ENCODE measurements around the gene LYRM4.

DNA sequence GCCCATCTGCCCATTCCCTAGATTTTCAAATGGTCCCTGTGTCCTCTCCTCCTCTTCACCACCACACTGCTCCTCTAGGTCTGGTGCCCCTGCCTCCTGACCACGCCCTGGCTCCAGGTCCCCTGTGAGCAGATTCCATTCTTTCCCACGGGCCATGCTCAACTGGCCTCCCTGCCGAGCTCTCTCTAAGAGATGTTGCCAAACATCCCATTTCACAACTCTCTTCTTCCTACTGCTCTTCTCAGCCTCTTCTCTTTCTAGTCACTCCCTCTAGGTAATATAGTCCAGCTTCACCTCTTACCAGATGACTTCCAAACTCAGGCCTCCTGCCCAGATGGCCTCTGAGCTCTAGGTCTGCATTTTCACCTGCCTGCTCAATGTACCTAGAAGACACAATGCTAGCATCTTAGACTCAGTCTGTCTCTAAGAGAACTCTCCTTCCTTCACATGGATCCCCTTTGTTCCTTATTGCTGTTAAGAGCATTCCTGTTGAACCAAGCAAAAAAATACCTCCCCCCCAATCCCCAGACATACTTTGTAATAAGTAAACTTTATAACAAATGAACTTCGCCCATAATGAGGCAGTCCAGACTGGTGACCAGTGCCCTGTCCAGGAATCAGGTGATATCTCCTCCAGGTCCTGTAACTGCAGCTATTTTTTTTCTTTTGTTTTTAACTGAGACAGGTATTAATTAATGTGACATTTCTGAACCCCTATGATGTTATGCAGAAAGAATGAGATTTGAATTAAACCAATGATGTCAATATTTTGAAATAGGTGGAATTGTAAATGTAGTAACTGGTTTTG lies 79.0 kb downstream of the LYRM4 start:
- TF ChIP-seq, protein P1, sequence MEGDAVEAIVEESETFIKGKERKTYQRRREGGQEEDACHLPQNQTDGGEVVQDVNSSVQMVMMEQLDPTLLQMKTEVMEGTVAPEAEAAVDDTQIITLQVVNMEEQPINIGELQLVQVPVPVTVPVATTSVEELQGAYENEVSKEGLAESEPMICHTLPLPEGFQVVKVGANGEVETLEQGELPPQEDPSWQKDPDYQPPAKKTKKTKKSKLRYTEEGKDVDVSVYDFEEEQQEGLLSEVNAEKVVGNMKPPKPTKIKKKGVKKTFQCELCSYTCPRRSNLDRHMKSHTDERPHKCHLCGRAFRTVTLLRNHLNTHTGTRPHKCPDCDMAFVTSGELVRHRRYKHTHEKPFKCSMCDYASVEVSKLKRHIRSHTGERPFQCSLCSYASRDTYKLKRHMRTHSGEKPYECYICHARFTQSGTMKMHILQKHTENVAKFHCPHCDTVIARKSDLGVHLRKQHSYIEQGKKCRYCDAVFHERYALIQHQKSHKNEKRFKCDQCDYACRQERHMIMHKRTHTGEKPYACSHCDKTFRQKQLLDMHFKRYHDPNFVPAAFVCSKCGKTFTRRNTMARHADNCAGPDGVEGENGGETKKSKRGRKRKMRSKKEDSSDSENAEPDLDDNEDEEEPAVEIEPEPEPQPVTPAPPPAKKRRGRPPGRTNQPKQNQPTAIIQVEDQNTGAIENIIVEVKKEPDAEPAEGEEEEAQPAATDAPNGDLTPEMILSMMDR (IDR thresholded peaks at IDR 0.05; ENCODE audit: insufficient read depth, low read length) = no peak
- no peak for TF ChIP-seq POLR2AphosphoS5 (IDR thresholded peaks at IDR 0.05; ENCODE audit: low read depth)
- no peak for TF ChIP-seq GABPA (IDR thresholded peaks at IDR 0.05; ENCODE audit: low read depth)
- TF ChIP-seq, protein P2, sequence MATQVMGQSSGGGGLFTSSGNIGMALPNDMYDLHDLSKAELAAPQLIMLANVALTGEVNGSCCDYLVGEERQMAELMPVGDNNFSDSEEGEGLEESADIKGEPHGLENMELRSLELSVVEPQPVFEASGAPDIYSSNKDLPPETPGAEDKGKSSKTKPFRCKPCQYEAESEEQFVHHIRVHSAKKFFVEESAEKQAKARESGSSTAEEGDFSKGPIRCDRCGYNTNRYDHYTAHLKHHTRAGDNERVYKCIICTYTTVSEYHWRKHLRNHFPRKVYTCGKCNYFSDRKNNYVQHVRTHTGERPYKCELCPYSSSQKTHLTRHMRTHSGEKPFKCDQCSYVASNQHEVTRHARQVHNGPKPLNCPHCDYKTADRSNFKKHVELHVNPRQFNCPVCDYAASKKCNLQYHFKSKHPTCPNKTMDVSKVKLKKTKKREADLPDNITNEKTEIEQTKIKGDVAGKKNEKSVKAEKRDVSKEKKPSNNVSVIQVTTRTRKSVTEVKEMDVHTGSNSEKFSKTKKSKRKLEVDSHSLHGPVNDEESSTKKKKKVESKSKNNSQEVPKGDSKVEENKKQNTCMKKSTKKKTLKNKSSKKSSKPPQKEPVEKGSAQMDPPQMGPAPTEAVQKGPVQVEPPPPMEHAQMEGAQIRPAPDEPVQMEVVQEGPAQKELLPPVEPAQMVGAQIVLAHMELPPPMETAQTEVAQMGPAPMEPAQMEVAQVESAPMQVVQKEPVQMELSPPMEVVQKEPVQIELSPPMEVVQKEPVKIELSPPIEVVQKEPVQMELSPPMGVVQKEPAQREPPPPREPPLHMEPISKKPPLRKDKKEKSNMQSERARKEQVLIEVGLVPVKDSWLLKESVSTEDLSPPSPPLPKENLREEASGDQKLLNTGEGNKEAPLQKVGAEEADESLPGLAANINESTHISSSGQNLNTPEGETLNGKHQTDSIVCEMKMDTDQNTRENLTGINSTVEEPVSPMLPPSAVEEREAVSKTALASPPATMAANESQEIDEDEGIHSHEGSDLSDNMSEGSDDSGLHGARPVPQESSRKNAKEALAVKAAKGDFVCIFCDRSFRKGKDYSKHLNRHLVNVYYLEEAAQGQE (IDR thresholded peaks at IDR 0.05; ENCODE audit: insufficient replicate concordance, low read depth) = no peak
- no peak for TF ChIP-seq SPI1 (IDR thresholded peaks at IDR 0.05; ENCODE audit: borderline replicate concordance, low read depth)
